Measurements from ENCODE around the gene PIK3AP1. TPM values are rescaled to one million over a fixed set of nuclear protein-coding genes. Genes with fewer than 3 reads are reported as not detected.
A peak's percentile ranks its signal among the peaks of the same experiment; 100 is the strongest.

PIK3AP1 gene
- total and polyA plus RNA-seq, 2 of the 13 experiments (the other 11 are each of a cell fraction or from before 2014, with no cell fraction given) = 3.6 to 13.8 TPM

DNA sequence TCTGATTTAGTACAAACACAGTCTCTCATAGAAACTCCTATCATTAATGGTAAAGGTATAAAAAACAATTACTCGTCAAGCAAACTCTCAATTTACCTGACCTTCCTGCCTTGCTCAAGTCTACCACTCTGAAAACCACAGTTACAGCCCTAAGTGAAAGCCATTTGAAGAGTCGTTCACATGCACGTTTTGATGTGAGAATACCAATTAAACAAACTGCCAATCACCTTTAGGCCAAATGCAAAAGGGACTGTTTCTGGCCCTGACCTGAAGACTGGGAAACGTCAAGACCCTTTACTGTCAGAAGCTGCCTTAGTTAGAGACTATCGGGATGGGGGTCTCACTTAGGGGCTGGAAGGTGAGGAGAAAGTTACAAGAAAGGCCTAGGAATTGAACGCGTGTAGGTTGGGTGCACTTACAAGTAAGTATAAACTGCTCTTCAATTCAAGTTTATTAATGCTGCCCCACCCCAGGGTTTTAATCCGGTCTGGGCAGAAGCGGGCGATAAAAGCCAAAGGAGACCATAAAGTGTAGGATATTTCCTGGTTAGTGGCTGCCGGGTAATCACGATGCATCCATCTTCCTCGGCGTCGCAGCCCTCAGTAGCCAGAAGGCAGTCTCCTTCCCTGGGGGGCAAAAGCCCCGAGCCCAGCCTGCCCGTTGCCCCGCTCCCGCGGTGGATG, 134.4 kb downstream of the PIK3AP1 start (continued):
- TF ChIP-seq, protein P1, sequence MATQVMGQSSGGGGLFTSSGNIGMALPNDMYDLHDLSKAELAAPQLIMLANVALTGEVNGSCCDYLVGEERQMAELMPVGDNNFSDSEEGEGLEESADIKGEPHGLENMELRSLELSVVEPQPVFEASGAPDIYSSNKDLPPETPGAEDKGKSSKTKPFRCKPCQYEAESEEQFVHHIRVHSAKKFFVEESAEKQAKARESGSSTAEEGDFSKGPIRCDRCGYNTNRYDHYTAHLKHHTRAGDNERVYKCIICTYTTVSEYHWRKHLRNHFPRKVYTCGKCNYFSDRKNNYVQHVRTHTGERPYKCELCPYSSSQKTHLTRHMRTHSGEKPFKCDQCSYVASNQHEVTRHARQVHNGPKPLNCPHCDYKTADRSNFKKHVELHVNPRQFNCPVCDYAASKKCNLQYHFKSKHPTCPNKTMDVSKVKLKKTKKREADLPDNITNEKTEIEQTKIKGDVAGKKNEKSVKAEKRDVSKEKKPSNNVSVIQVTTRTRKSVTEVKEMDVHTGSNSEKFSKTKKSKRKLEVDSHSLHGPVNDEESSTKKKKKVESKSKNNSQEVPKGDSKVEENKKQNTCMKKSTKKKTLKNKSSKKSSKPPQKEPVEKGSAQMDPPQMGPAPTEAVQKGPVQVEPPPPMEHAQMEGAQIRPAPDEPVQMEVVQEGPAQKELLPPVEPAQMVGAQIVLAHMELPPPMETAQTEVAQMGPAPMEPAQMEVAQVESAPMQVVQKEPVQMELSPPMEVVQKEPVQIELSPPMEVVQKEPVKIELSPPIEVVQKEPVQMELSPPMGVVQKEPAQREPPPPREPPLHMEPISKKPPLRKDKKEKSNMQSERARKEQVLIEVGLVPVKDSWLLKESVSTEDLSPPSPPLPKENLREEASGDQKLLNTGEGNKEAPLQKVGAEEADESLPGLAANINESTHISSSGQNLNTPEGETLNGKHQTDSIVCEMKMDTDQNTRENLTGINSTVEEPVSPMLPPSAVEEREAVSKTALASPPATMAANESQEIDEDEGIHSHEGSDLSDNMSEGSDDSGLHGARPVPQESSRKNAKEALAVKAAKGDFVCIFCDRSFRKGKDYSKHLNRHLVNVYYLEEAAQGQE (IDR thresholded peaks at IDR 0.05; ENCODE audit: borderline replicate concordance in 1 of 2, low read depth in 1 of 2, low read length in 2 of 2) = no peak
- 0 out of 2 replicates have a peak, but pooled peaks have one; percentile 56 for TF ChIP-seq KDM5A (IDR thresholded peaks at IDR 0.05; ENCODE audit: borderline replicate concordance, low read length)
- TF ChIP-seq CAMTA2 (CRISPR knock-in tag; IDR thresholded peaks at IDR 0.05; ENCODE audit: borderline replicate concordance) = no peak
- no peak for TF ChIP-seq IRX3 (CRISPR knock-in tag; IDR thresholded peaks at IDR 0.05; ENCODE audit: borderline replicate concordance, low read depth)
- TF ChIP-seq CREB1 (IDR thresholded peaks at IDR 0.05) = no peak
- TF ChIP-seq CREB1 (CRISPR knock-in tag; IDR thresholded peaks at IDR 0.05) = no peak
- TF ChIP-seq ISX (CRISPR knock-in tag; conservative IDR thresholded peaks at IDR 0.05) = 0 out of 2 replicates have a peak, but pooled peaks have one; percentile 36
- TF ChIP-seq MBD4 (IDR thresholded peaks at IDR 0.05; ENCODE audit: borderline replicate concordance, low read length) = no peak
- 0 out of 2 replicates have a peak, but pooled peaks have one; percentile 24 for TF ChIP-seq HOXA3 (CRISPR knock-in tag; IDR thresholded peaks at IDR 0.05)
- TF ChIP-seq, protein P2, sequence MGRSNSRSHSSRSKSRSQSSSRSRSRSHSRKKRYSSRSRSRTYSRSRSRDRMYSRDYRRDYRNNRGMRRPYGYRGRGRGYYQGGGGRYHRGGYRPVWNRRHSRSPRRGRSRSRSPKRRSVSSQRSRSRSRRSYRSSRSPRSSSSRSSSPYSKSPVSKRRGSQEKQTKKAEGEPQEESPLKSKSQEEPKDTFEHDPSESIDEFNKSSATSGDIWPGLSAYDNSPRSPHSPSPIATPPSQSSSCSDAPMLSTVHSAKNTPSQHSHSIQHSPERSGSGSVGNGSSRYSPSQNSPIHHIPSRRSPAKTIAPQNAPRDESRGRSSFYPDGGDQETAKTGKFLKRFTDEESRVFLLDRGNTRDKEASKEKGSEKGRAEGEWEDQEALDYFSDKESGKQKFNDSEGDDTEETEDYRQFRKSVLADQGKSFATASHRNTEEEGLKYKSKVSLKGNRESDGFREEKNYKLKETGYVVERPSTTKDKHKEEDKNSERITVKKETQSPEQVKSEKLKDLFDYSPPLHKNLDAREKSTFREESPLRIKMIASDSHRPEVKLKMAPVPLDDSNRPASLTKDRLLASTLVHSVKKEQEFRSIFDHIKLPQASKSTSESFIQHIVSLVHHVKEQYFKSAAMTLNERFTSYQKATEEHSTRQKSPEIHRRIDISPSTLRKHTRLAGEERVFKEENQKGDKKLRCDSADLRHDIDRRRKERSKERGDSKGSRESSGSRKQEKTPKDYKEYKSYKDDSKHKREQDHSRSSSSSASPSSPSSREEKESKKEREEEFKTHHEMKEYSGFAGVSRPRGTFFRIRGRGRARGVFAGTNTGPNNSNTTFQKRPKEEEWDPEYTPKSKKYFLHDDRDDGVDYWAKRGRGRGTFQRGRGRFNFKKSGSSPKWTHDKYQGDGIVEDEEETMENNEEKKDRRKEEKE (IDR thresholded peaks at IDR 0.05) = no peak
- 0 out of 2 replicates have a peak, but pooled peaks have one; percentile 46 for TF ChIP-seq ZNF253 (CRISPR knock-in tag; IDR thresholded peaks at IDR 0.05; ENCODE audit: borderline replicate concordance)
- 0 out of 2 replicates have a peak, but pooled peaks have one; percentile 32 for TF ChIP-seq ARNTL (CRISPR knock-in tag; IDR thresholded peaks at IDR 0.05)
- TF ChIP-seq, protein P3, sequence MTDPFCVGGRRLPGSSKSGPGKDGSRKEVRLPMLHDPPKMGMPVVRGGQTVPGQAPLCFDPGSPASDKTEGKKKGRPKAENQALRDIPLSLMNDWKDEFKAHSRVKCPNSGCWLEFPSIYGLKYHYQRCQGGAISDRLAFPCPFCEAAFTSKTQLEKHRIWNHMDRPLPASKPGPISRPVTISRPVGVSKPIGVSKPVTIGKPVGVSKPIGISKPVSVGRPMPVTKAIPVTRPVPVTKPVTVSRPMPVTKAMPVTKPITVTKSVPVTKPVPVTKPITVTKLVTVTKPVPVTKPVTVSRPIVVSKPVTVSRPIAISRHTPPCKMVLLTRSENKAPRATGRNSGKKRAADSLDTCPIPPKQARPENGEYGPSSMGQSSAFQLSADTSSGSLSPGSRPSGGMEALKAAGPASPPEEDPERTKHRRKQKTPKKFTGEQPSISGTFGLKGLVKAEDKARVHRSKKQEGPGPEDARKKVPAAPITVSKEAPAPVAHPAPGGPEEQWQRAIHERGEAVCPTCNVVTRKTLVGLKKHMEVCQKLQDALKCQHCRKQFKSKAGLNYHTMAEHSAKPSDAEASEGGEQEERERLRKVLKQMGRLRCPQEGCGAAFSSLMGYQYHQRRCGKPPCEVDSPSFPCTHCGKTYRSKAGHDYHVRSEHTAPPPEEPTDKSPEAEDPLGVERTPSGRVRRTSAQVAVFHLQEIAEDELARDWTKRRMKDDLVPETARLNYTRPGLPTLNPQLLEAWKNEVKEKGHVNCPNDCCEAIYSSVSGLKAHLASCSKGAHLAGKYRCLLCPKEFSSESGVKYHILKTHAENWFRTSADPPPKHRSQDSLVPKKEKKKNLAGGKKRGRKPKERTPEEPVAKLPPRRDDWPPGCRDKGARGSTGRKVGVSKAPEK (CRISPR knock-in tag; IDR thresholded peaks at IDR 0.05; ENCODE audit: borderline replicate concordance) = no peak
- TF ChIP-seq BHLHE40 (IDR thresholded peaks at IDR 0.05; ENCODE audit: low read length) = no peak
- TF ChIP-seq SNAPC2 (CRISPR knock-in tag; IDR thresholded peaks at IDR 0.05) = no peak
- TF ChIP-seq, protein P4, sequence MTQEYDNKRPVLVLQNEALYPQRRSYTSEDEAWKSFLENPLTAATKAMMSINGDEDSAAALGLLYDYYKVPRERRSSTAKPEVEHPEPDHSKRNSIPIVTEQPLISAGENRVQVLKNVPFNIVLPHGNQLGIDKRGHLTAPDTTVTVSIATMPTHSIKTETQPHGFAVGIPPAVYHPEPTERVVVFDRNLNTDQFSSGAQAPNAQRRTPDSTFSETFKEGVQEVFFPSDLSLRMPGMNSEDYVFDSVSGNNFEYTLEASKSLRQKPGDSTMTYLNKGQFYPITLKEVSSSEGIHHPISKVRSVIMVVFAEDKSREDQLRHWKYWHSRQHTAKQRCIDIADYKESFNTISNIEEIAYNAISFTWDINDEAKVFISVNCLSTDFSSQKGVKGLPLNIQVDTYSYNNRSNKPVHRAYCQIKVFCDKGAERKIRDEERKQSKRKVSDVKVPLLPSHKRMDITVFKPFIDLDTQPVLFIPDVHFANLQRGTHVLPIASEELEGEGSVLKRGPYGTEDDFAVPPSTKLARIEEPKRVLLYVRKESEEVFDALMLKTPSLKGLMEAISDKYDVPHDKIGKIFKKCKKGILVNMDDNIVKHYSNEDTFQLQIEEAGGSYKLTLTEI (CRISPR knock-in tag; conservative IDR thresholded peaks at IDR 0.05) = no peak
- TF ChIP-seq EEA1 (CRISPR knock-in tag; IDR thresholded peaks at IDR 0.05; ENCODE audit: borderline replicate concordance) = no peak
